WTC11 (cell line): Measurements from ENCODE around the gene RANBP6. TPM values are rescaled to one million over a fixed set of nuclear protein-coding genes. Genes with fewer than 3 reads are reported as not detected.

ENCODE experiments used
- ATAC-seq: fragments of 200-7000 bp; cut with Tn5 transposase; 2 replicates; pipeline ENCODE4 v1.10.0; 2021; ENCODE audit warnings: mild to moderate bottlenecking, moderate library complexity
- CTCF ChIA-PET: fragments of 300-600 bp; sonication (Branson Sonifier 250); formaldehyde crosslinking; loops from one replicate; lab custom pipeline; 2021; ENCODE audit warnings: antibody characterized with exemption; lab: Charles Lee
- POLR2A ChIA-PET: fragments of 350-600 bp; sonication (Branson Sonifier 250); formaldehyde crosslinking; loops from one replicate; lab custom pipeline; 2021; ENCODE audit warnings: antibody characterized with exemption; lab: Charles Lee
- DNase-seq: peaks from one replicate; pipeline ENCODE4 v3.0.0; 2021; ENCODE audit warnings: low spot score
- H3K27ac Mint-ChIP-seq: 2 replicates; pipeline ENCODE4 v1.8.0; 2021; ENCODE audit warnings: mixed read lengths
- H3K27me3 Mint-ChIP-seq: 2 replicates; pipeline ENCODE4 v1.8.0; 2021; ENCODE audit warnings: low read depth, mild to moderate bottlenecking, moderate library complexity, mixed read lengths
- H3K36me3 Mint-ChIP-seq: 2 replicates; pipeline ENCODE4 v1.8.0; 2021; ENCODE audit warnings: mixed read lengths
- H3K4me1 Mint-ChIP-seq: 2 replicates; pipeline ENCODE4 v1.8.0; 2022; ENCODE audit warnings: mixed read lengths
- H3K4me3 Mint-ChIP-seq: 2 replicates; pipeline ENCODE4 v1.8.0; 2021; ENCODE audit warnings: mild to moderate bottlenecking, moderate library complexity, mixed read lengths
- H3K9me3 Mint-ChIP-seq: 2 replicates; pipeline ENCODE4 v1.8.0; 2021; ENCODE audit warnings: mixed read lengths
- AR ChIP-seq: fragments of 250-450 bp; sonication (Bioruptor Pico); IDR thresholded peaks from 2 replicates; pipeline ENCODE4 v1.9.0; 2021; ENCODE audit warnings: mild to moderate bottlenecking
- ATF3 ChIP-seq: sonication (generic); formaldehyde crosslinking; conservative IDR thresholded peaks from 2 replicates; pipeline ENCODE4 v1.8.1; 2022; ENCODE audit warnings: mild to moderate bottlenecking, missing genetic modification reagents
- CDX4 ChIP-seq: fragments of 250-450 bp; sonication (Bioruptor Pico); IDR thresholded peaks from 2 replicates; pipeline ENCODE4 v1.9.0; 2021; ENCODE audit warnings: moderate library complexity, mild to moderate bottlenecking, inconsistent platforms, borderline replicate concordance
- CREB1 ChIP-seq: sonication (generic); formaldehyde crosslinking; IDR thresholded peaks from 2 replicates; pipeline ENCODE4 v1.8.0; 2023; ENCODE audit warnings: mild to moderate bottlenecking, missing genetic modification reagents
- ETV6 ChIP-seq: sonication (generic); formaldehyde crosslinking; IDR thresholded peaks from 2 replicates; pipeline ENCODE4 v1.8.1; 2022; ENCODE audit warnings: mild to moderate bottlenecking, missing genetic modification reagents
- FOXP1 ChIP-seq: sonication (generic); formaldehyde crosslinking; IDR thresholded peaks from 2 replicates; pipeline ENCODE4 v1.8.0; 2022; ENCODE audit warnings: missing genetic modification reagents, mild to moderate bottlenecking, moderate library complexity, borderline replicate concordance
- HMGXB4 ChIP-seq: sonication (generic); formaldehyde crosslinking; IDR thresholded peaks from 2 replicates; pipeline ENCODE4 v1.8.1; 2023; ENCODE audit warnings: mild to moderate bottlenecking, moderate library complexity, missing genetic modification reagents
- IRF1 ChIP-seq: sonication (generic); formaldehyde crosslinking; IDR thresholded peaks from 2 replicates; pipeline ENCODE4 v1.8.0; 2023; ENCODE audit warnings: missing genetic modification reagents
- MLX ChIP-seq: sonication (generic); formaldehyde crosslinking; IDR thresholded peaks from 2 replicates; pipeline ENCODE4 v1.8.1; 2023; ENCODE audit warnings: mild to moderate bottlenecking, missing genetic modification reagents, moderate library complexity
- MXD4 ChIP-seq: fragments of 250-450 bp; sonication (Bioruptor Pico); IDR thresholded peaks from 2 replicates; pipeline ENCODE4 v1.8.0; 2021; ENCODE audit warnings: mild to moderate bottlenecking, moderate library complexity, borderline replicate concordance
- PREB ChIP-seq: sonication (generic); formaldehyde crosslinking; IDR thresholded peaks from 2 replicates; pipeline ENCODE4 v1.8.1; 2022; ENCODE audit warnings: mild to moderate bottlenecking, missing genetic modification reagents, moderate library complexity, borderline replicate concordance
- SMAD4 ChIP-seq: sonication (generic); formaldehyde crosslinking; IDR thresholded peaks from 2 replicates; pipeline ENCODE4 v1.8.0; 2022; ENCODE audit warnings: mild to moderate bottlenecking, missing genetic modification reagents
- STAT6 ChIP-seq: sonication (generic); formaldehyde crosslinking; conservative IDR thresholded peaks from 2 replicates; pipeline ENCODE4 v1.8.1; 2023; ENCODE audit warnings: mild to moderate bottlenecking, low read depth, missing genetic modification reagents, moderate library complexity
- TEAD4 ChIP-seq: sonication (generic); formaldehyde crosslinking; IDR thresholded peaks from 2 replicates; pipeline ENCODE4 v1.8.0; 2022; ENCODE audit warnings: mild to moderate bottlenecking, missing genetic modification reagents
- ZNF138 ChIP-seq: sonication (generic); formaldehyde crosslinking; conservative IDR thresholded peaks from 2 replicates; pipeline ENCODE4 v1.8.1; 2022; ENCODE audit warnings: mild to moderate bottlenecking, moderate library complexity, missing genetic modification reagents
- ZNF425 ChIP-seq: fragments of 250-450 bp; sonication (Bioruptor Pico); conservative IDR thresholded peaks from 2 replicates; pipeline ENCODE4 v1.9.0; 2021; ENCODE audit warnings: mild to moderate bottlenecking
- ZSCAN18 ChIP-seq: fragments of 250-450 bp; sonication (Bioruptor Pico); IDR thresholded peaks from 2 replicates; pipeline ENCODE4 v2.1.2; 2022; ENCODE audit warnings: mild to moderate bottlenecking, moderate library complexity
- total RNA-seq: library from RNA; stranded (reverse); gene quantifications from 3 replicates; pipeline ENCODE4 v1.2.3, GENCODE V29; 2021

RANBP6 gene
- total RNA-seq, 1 experiment from 2014 or later, result 20.1 TPM

- no peak for TF ChIP-seq CDX4
- no peak for TF ChIP-seq CREB1 (CRISPR knock-in tag)
- no peak for TF ChIP-seq ATF3 (CRISPR knock-in tag)
- TF ChIP-seq IRF1, result no peak
- TF ChIP-seq MLX, result no peak
Observed at GRCh38 chr9:5988265-5988664, 27.2 kb downstream of the RANBP6 start (continued).

- TF ChIP-seq TEAD4 (no peak), ETV6 (CRISPR knock-in tag) (no peak), ZNF138 (no peak), FOXP1 (CRISPR knock-in tag) (no peak), AR (no peak)
- TF ChIP-seq, all 79 proteins: peak for 0
- H3K36me3 Mint-ChIP-seq, result peaks cover 4% of the 10 kb centered on the region
- peaks cover 9% of the 10 kb centered on the region for H3K4me1 Mint-ChIP-seq
- ChIA-PET POLR2A (interaction anchor here (0.6 kb wide), 1 partner anchor 322 kb away, joined by 3 read pairs; no protein-coding TSS in a partner anchor), CTCF (no interaction called here)
- no peaks in the 10 kb centered on the region for H3K27me3 Mint-ChIP-seq
- H3K27ac Mint-ChIP-seq, result no peak overlapping the region
- DNase-seq (no peak), ATAC-seq (no peak)
- H3K4me3 Mint-ChIP-seq, result no peak overlapping the region
- H3K9me3 Mint-ChIP-seq, result no peaks in the 10 kb centered on the region
Observed at GRCh38 chr9:5983042-5983441, 32.4 kb downstream of the RANBP6 start.

GRCh38 chr9:5982317-5982716, 33.1 kb downstream of the RANBP6 start:
- CTCF ChIA-PET, result no interaction called here
- DNase-seq, result no peak
- Mint-ChIP-seq H3K4me1 (peaks cover 7% of the 10 kb centered on the region), H3K36me3 (peaks cover 4% of the 10 kb centered on the region), H3K4me3 (no peak overlapping the region), H3K27me3 (no peaks in the 10 kb centered on the region), H3K9me3 (no peaks in the 10 kb centered on the region), H3K27ac (no peak overlapping the region)
- ATAC-seq, result no peak
- POLR2A ChIA-PET, result interaction anchor here (0.6 kb wide), 1 partner anchor 21 kb away, joined by 3 read pairs; no protein-coding TSS in a partner anchor
- TF ChIP-seq MXD4 (CRISPR knock-in tag) (no peak), ZSCAN18 (CRISPR knock-in tag) (no peak), ZNF138 (no peak), PREB (CRISPR knock-in tag) (no peak), HMGXB4 (CRISPR knock-in tag) (no peak), ZNF425 (no peak), STAT6 (no peak), SMAD4 (CRISPR knock-in tag) (no peak)
